DND-41 (cell line): ENCODE results near the gene SAC3D1.

Source experiments
- CTCF ChIP-seq: IDR thresholded peaks from 2 replicates; pipeline ENCODE4 v1.5.1; 2012; ENCODE audit warnings: borderline replicate concordance, low read length, moderate library complexity, mild to moderate bottlenecking; ENCODE audit not compliant: poor library complexity, severe bottlenecking; ENCODE audit errors: extremely low read depth
- EZH2 ChIP-seq: IDR thresholded peaks from 3 replicates; pipeline ENCODE4 v1.6.1; 2012; ENCODE audit warnings: borderline replicate concordance, low read depth, mild to moderate bottlenecking, moderate library complexity, low read length, inconsistent platforms; ENCODE audit not compliant: severe bottlenecking

- TF ChIP-seq EZH2 (no peak), CTCF (no peak)
Observed at GRCh38 chr11:65083834-65084597, 43.0 kb downstream of the SAC3D1 start, which contains the start of the genes CDCA5 and ZFPL1.
